ENCODE measurements around the gene NUDCD3.

DNA sequence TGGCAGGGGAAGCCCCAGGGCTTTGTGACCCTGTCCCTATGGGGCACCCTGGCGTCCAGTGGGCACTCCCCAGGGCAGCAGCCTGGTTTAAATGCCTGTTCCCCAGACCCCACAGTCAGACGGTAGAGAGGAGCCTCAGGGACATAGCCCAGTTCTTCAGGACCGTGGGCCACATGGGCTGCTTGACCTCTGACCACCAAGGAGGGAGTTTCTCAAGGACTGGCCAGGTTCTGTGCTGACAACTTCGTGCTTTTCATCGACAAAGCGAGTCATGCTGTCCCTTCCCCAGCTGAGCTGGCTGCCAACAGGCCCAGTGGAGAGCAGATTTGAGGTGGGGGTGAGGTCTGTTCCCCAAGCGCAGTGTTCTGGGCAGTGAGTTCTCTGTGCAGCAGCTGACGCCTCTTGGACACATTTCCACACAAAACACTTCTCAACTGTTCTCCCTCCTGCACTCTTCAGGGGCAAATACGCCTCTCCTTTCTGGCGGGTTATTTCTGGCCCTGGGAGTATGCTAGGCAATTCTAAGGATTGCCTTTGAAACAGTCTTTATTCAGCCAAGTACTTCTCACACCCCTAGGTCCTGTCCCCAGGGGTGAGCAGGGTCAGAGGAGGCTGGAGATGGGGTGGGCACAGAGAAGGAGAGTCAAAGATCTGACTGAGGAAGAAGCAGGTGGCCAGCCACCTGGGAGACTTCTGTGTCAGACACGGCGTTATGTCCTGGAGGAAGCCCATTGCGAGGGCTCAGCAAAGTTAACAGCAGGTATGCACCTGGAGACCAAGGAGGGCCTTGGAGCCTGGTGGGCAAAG is 107.8 kb downstream of the NUDCD3 start:
- TF ChIP-seq, protein P1, sequence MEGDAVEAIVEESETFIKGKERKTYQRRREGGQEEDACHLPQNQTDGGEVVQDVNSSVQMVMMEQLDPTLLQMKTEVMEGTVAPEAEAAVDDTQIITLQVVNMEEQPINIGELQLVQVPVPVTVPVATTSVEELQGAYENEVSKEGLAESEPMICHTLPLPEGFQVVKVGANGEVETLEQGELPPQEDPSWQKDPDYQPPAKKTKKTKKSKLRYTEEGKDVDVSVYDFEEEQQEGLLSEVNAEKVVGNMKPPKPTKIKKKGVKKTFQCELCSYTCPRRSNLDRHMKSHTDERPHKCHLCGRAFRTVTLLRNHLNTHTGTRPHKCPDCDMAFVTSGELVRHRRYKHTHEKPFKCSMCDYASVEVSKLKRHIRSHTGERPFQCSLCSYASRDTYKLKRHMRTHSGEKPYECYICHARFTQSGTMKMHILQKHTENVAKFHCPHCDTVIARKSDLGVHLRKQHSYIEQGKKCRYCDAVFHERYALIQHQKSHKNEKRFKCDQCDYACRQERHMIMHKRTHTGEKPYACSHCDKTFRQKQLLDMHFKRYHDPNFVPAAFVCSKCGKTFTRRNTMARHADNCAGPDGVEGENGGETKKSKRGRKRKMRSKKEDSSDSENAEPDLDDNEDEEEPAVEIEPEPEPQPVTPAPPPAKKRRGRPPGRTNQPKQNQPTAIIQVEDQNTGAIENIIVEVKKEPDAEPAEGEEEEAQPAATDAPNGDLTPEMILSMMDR (IDR thresholded peaks at IDR 0.05; ENCODE audit: low read depth, low read length, poor library complexity, severe bottlenecking) = no peak
- TF ChIP-seq EZH2phosphoT487 (IDR thresholded peaks at IDR 0.05; ENCODE audit: borderline replicate concordance, low read length) = no peak
